Right forelimb (tissue), 1 donor: Measurements from ENCODE around the gene TPPP.
A peak's percentile ranks its signal among the peaks of the same experiment; 100 is the strongest.

Experiments used
- DNase-seq: peaks from one replicate; pipeline ENCODE4 v3.0.0-alpha.2; 2018

Gene TPPP

DNA sequence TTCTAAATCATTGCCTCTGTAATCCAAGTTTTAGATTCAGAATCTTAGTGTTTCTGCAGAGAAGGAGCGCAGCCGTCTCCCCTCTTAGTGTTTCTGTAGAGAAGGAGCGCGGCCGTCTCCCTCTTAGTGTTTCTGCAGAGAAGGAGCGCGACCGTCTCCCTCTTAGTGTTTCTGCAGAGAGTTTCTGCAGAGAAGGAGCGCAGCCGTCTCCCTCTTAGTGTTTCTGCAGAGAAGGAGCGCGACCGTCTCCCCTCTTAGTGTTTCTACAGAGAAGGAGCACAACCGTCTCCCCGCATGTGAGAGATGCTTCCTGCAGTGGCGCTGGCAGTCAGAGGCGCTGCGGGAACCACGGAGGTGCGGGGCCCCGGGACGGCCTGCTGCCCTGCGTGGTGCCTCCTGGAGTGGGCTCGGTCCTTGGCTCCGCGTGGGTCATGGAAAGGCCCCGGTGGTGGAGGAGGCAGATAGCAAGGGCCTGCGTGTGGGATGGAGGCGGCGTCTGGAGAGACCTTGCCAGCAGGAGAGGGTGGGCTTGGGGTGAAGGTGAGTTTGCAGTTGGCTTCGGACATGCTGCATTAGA lies 70.1 kb downstream of the TPPP start:
- no peak for DNase-seq

DNA sequence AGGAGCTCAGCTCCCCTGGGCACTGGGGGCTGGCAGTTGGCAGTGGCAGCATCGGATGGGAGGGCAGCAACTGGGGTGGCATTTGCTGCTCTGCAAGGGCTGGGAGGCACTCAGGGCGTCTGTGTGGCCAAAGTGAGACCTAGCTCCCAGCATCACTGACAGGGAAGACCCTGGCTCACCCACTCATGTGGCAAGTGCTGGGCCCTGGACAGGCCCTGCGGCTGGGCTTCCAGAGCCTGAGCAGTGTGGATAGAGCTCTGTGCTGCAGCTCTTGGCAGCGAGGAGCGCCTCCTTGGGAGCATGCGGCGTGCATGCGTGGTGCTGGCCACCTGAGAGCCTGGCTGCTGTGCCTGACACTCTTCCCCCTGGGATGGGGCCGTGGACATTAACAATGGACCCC lies 70.8 kb downstream of the TPPP start:
- DNase-seq: no peak

DNA sequence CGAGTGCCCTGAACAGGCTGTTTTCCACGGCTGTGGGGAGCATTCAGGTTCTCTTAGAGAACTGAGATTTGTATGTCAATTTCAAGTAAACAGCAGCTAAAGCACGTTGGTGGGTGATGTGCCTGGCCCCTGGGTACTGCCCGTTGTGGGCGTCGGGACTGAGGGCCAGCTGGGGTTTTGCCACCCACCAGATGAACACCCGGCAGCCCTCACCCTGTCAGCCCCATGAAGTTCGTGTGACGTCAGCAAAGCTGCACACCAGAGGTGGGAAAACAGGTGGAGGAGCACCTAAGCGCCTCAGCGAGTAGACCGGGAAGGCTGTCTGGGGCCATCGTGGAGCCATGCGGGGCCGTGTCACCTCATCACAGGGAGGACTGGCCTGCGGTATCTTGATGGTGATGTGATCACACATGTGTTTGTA lies 71.8 kb downstream of the TPPP start:
- no peak for DNase-seq

DNA sequence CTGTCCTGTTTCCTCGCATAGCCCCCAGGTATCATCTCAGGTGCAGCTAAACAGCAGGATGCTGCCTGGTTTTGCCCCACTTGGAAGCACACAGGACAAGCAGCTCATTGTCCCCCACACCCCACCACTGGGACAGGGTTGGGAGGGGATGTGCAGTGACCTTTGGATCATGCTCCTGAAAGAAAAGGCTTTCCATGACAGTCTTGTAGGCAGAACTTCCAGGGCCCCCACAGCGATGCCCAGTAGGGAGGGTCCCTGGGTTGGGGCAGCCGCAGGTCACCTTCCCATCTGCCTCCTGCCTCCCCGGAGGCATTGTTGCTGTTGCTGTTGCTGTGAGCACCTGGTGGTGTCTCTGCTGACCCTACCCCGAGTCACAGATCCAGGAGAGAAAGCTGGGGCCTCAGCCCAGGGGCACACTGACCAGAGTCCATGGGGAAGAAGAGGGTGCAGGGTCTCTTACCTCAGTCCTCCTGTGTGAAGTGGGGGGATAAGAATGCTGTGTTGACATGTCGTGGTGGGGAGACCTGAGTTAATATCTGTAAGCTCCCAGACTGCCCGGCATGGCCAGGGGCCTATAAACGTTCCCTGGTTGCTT lies 72.5 kb downstream of the TPPP start:
- DNase-seq: no peak

DNA sequence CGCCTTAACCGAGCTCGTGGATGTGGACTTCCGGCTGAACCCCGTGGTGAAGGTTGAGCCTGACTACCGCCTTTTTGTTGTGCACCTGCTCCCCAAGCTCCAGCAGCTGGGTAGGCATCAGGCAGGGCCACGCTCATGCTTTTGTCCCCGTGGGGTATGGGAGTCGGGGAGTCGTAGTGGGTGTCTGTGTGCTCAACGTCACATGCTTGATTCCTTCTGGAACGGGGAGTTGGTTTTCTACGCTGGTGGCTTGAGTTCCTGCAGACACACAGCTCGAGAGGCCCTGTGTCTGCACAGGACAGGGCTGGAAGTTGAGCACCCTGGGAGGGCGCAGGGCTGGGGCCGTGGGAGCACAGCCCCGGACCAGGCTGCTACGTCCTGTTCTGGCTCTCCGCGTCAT lies 73.0 kb downstream of the TPPP start:
- peak; percentile 6 for DNase-seq

DNA sequence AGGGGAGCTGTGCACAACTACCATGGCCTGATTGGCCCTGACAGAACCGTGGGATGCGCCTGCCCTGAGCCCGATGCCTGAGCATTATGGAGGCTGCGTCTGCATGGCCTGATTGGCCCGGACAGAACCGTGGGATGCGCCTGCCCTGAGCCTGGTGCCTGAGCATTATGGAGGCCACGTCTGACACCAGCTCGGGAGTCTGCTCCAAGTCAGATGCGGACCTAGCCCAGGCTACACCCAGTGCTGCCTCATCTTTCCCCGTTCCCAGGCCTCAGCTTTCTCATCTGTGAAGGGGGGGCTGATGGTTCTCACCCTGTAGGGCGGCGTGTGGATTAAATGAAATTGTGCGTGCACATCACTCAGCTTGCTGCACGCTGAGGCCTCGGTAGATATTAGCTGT lies 73.7 kb downstream of the TPPP start:
- no peak for DNase-seq

DNA sequence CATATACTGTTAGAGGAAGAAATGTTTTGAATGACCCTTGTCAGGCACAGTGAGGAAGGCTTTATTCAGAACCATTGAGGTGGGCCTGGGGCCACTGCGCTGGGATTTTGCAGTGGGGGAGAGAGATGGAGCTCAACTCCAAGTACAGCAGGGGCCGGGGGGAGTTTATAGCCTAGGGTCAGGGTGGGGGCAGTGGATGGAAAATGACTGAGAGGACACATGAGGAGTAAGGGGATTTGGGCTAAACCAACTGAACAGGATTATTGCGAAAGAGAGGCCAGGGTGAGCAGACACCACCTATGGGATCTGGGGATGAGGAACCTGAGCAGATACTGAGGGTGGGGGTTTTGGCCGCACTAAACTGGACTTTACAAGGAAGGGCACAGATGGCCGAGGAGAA lies 74.7 kb downstream of the TPPP start:
- no peak for DNase-seq

DNA sequence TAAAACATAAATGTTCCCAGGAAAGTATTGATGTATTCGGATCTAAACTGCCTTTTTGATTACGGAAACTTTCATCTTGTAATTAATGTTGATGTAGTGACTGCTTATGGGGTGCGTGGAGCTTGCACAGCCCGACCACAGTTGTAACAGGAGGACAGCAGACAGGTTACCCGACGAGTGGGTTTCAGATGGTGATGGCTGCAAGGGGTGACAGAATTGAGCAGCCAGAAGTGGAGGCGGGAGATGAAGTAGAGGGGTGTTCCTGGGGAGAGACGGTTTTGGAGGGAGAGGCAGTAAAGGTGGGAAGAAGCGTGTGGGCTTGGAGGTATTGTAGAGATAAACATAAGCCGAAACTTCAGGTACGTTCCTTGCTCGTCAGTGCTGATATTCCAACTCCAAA lies 75.3 kb downstream of the TPPP start:
- no peak for DNase-seq

DNA sequence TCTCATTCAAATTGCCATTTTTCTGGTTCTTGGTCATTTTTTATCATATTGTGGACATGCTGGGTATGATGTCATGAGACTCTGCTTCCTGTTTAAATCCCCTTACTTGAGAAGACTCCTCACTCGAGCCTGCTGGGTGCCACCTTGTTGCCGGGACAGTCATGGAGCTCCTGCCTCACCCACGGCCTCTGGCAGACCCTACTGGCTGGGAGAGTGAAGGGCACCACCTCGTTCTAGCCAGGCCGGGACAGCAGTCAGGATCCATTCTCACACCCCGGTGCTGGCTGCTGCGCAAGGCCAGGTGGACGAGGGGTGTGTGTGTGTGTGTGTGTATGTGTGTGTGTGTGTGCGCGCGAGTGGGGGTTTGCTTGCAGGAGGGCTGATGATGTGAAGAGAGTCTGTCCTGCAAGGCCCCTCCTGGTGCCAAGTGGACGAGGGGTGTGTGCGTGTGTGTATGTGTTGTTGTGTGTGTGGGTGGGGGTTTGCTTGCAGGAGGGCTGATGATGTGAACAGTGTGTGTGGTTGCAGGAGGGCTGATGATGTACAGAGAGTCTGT lies 76.6 kb downstream of the TPPP start:
- DNase-seq: no peak

DNA sequence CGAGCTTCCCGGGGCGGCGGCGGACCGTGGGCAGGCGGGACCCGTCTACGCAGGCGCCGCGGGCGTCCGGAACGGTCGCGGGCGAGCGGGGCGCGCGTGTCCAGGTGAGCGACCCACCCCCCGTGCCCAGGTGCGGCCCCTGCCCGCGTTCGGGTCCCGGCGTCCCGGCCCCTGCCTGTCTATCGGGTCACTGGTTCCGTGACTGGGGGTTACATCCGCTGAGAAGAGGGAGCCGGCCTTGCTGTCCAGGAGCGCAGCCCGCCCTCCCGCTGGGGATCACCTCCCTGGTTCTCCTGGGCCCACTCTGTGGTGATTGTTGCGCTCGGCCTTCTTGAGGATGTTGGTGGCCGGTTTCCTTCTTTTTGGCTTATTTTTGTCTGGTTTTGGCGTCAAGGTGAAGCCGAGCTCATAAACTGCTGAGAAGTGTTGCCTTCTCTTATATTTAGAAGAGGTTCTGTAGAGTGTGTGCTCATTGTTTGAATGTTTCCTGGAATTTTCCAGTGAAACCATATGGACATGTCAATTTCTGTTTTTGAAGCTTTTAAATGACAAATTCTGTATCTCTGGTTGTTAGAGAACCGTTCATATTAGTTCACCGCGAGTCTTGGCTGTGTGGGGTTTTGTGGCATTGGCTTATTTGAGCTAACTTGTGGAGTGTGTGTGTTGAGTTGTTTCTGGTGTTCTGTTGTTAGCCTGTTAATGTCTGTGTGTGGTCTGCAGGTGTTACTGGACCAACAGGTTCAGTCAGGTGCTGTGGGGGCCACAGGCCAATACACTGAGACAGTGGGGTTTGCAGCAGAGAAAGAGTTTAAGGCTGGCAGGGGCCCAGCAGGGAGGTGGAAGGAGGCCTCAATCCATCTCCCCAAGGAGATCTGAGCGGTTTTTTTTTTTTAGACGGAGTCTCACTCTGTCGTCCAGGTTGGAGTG lies 80.4 kb downstream of the TPPP start:
- no peak for DNase-seq

DNA sequence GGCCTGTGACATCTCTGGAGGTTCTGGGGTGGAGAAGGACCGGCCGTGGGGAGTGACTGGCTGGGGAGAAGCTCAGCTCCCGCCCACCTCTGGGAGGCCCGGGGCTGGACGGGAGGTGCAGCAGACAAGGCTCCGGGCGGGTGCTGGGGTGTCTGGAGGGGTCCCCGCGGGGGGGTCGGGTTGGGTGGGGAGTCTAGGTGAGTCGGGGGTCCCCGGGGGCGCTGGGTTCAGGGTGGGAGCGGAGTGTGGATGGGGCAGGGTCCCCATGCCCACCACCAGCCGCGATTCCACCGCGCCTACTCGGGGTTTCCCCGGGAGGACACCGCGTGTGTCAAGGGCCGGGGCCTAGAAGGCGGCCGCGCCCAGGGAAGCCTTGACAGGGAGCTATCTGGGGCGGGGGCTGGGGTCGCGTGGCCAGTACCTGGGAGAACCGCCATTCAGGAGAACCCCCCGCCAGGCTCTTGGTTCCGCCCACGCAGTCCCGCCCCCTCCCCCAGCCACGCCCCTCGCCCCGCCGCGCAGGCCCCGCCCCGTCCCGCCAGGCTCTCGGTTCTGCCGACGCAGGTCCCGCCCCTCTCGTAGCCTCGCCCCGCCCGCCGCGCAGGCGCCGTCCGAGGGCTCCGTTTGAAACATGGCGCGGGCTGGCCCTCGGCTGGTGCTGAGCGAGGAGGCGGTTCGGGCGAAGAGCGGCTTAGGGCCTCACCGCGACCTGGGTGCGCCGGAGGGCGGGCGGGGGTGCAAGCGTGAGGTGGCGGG lies 81.2 kb downstream of the TPPP start, which contains the start of gene CEP72:
Gene CEP72, plus strand, starts transcription at position 610 of the 756 bp plus-strand sequence. Its CDS starts 22 bp downstream, at position 632.
- DNase-seq: peak; percentile 96

DNA sequence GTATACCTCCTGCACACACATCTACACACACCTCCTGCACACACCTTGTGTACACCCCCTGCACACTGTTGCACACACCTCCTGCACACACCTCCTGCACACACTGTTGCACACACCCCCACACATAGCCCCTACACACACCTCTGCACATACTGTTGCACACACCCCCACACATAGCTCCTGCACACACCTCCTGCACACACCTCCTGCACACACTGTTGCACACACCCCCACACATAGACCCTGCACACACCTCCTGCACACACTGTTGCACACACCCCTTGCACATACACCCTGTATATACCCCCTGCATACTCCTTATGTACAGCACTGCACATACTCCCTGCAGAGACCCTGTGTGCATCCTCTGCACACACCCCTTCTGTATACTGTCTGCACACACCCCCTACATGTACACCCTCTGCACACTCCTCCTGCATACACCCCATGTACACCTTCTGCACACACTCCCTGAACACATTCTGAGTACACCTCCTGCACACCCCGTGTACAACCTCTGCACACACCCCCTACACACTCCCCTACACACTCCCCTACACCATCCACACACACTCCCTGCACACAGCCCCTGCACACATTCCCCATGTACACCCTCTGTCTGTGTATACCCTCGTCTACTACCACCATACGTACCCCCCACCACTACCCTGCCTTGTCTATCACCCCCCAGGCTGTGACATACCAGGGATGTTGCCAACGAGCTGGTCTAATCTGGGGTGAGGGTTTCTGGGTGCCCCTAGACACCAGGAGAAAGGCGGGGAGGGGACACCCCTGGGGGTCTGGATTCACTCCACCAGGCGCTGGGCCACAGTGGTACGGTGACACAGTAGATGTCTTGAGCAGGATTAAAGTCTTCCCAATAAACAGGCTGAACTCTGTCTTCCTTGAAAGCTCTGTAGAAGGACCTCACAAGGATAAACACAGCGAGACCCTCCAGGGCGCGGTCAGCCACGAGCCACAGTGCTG lies 82.1 kb downstream of the TPPP start:
- peak; percentile 33 for DNase-seq

DNA sequence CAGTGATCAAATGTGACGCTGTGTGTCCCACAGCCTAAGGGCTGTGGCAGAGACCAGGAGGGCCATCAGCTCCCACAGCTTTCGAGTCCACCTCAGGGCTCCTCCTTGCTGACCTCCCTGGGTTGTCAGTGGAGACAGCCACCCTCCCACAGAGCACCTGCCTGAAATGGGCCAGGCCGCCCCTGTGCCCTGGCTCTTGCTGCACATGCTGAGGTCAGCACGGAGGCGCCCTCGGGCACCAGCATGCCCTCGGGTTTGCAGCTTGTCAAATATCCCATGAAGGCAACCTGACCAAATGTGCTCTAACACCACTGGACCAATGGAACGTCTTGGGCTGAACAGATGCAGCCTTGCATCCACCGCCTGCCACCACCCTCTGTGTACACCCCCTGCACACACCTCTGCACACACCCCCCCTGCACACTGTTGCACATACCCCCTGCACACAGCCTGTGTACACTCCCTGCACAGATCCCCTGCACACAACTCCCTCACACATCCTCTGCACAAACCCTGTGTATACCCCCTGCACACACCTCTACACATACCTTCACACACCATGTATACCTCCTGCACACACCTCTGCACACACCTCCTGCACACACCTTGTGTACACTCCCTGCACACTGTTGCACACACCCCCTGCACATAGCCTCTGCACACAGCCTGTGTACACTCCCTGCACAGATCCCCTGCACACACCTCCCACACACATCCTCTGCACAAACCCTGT lies 83.0 kb downstream of the TPPP start:
- peak; percentile 29 for DNase-seq
